Stomach (tissue), 19 donors: ENCODE data around the gene CCDC38. TPM values are rescaled to one million over a fixed set of nuclear protein-coding genes. Genes with fewer than 3 reads are reported as not detected.

Experiments
- DNase-seq, 2 donors: peaks; one replicate each; pipeline versions ENCODE4 v3.0.0 to v3.0.0-alpha.2; 2013 to 2019
- H3K27ac ChIP-seq, 5 donors: fragments of 200-600 bp in 4 of 5; sonication (generic) in 4 of 5; one replicate each; pipeline ENCODE4 v1.5.1; 2013 to 2019; ENCODE audit warnings: mild to moderate bottlenecking in 1 of 5, moderate library complexity in 1 of 5
- H3K27me3 ChIP-seq, 3 donors: fragments of 200-600 bp; sonication (generic); one replicate each; pipeline ENCODE4 v1.5.1; 2017 to 2019; ENCODE audit warnings: mixed run types in 1 of 3
- H3K36me3 ChIP-seq, 4 donors: fragments of 200-600 bp; sonication (generic); 1 replicate in 3 of 4; 2 replicates in 1 of 4; pipeline ENCODE4 v1.5.1; 2016 to 2019
- H3K4me1 ChIP-seq, 4 donors: fragments of 200-600 bp; sonication (generic); one replicate each; pipeline ENCODE4 v1.5.1; 2016 to 2019
- H3K4me3 ChIP-seq, 4 donors: fragments of 200-600 bp; sonication (generic) in 3 of 4; one replicate each; pipeline ENCODE4 v1.5.1; 2016 to 2019; ENCODE audit warnings: mild to moderate bottlenecking in 1 of 4
- H3K9me3 ChIP-seq, 4 donors: fragments of 200-600 bp; sonication (generic); one replicate each; pipeline ENCODE4 v1.5.1; 2016 to 2019
- CTCF ChIP-seq, 7 experiments: fragments of 450-650 bp in 4 of 7; fragments of 200-600 bp in 3 of 7; sonication (generic) in 3 of 7; IDR thresholded peaks; one replicate each; pipeline ENCODE4 v1.5.1; 2016 to 2019; ENCODE audit warnings: antibody characterized with exemption in 7 of 7, control low read depth in 2 of 7, mild to moderate bottlenecking in 1 of 7
- EP300 ChIP-seq: sonication (generic); formaldehyde crosslinking; IDR thresholded peaks from one replicate; pipeline ENCODE4 v1.6.1; 2017; ENCODE audit warnings: antibody characterized with exemption
- POLR2A ChIP-seq, 4 donors: fragments of 450-650 bp; IDR thresholded peaks; one replicate each; pipeline ENCODE4 v1.6.1; 2016; ENCODE audit warnings: antibody characterized with exemption in 4 of 4, control low read depth in 2 of 4, mild to moderate bottlenecking in 1 of 4, moderate library complexity in 1 of 4
- POLR2AphosphoS5 ChIP-seq, 3 donors: sonication (generic); formaldehyde crosslinking; IDR thresholded peaks; one replicate each; pipeline ENCODE4 v1.6.1; 2016; ENCODE audit warnings: antibody characterized with exemption in 3 of 3
- WGBS, 5 donors: extraction: QIAGEN DNeasy Blood & Tissue Kit in 3 of 5; methylation state at CpG; one replicate each; pipeline versions ENCODE4 v1.1.5 to v1.1.7; 2013 to 2018; 5-methylcytosine and 5-hydroxymethylcytosine counted together
- intact Hi-C: fragments of 100-400 bp; cut with DNase I; formaldehyde crosslinking; loops from one replicate; pipeline ENCODE4 v1.15.1; 2023; ENCODE audit warnings: low total_unique reads
- long read RNA-seq, 10 donors: transcript quantifications; one replicate each; lab custom pipeline, GENCODE V29; 2026
- polyA plus RNA-seq, 3 donors: library from polyadenylated mRNA; stranded (reverse); fragments of 200-250 nt; gene quantifications; one replicate each; pipeline ENCODE4 v1.2.3, GENCODE V29; 2013
- total RNA-seq, 5 donors: library from RNA; depleted of rRNA; stranded (reverse); fragments of >200 nt; gene quantifications; one replicate each; pipeline versions ENCODE4 v1.1.0 to v1.2.3, GENCODE V29; 2014 to 2016
- donor health status: healthy with polysubstance abuse.
- donor health status: Bipolar disorder and iron deficiency.
- donor health status: healthy.

CCDC38 gene
- total RNA-seq (not detected), polyA plus RNA-seq (not detected)
- long read RNA-seq, donor 1 = 0 reads
- long read RNA-seq, donor 2 = 0 reads
- long read RNA-seq, donor 3 = 0 reads
- long read RNA-seq, donor 4 = 0 reads
- long read RNA-seq, donor 5 = 0 reads
- long read RNA-seq, donor 6 = 0 reads
- long read RNA-seq, donor 7 = 0 reads
- long read RNA-seq, donor 8 = 0 reads
- long read RNA-seq, donor 9 = 0 reads
- long read RNA-seq, donor 10 = 0 reads

DNA sequence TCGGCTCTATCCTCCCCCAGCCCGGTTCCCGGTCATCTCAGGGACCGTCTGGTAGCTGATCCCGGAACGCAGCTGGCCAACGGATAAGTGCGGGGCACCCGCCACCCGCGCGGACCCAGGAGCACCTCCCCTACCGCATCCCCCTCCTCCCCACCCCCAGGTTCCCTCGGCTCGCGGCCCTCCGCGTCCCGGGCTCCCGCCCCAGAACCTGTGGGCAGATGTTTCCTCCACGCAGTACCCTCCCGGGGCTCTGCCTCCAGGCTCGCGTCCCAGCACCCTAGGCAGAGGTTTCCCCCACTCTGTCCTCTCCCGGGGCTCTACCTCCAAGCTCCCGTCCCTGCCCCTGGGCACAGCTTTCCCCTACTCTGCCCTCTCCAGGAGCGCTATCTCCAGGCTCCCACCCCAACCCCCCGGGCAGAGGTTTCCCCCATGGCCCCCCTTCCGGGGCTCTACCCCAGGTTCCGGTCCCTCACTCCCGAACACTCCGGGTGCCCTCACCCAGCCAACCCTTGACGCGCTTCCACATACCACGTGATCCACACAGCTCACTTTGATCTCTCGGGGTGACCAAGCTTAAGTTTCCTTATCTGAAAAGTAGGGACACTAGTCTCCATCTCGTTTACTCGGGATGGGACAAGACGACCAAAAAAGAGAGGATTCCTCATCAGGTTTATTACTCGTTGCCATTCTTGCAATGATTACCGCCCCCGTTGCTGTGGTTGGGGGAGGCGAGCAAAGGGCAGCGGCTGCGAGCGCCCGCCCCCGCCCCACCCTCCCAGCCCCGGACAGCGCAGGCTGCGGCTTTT, at the start of gene CCDC38:
Gene CCDC38, minus strand, starts transcription at position 91 of the 806 bp plus-strand sequence. CDS start 6,105 bp downstream, outside the sequence.
- Histone ChIP-seq H3K4me3 (peak within 1 kb of the TSS; percentile 75 to 80 (median 78)), H3K27ac (peak within 1 kb of the TSS; percentile 73 to 88 (median 83)), H3K36me3 (no peaks in the 10 kb centered on the region), H3K27me3 (peaks cover 0 to 5% (median 0%) of the 10 kb centered on the region in 3 donors), H3K9me3 (no peaks in the 10 kb centered on the region), H3K4me1 (peaks cover 0 to 22% (median 14%) of the 10 kb centered on the region in 4 donors)
- TF ChIP-seq EP300 (no peak), POLR2A (IDR thresholded peaks at IDR 0.05) (no peak), POLR2AphosphoS5 (IDR thresholded peaks at IDR 0.05) (no peak), CTCF (IDR thresholded peaks at IDR 0.05) (no peak)
- intact Hi-C loops = no loop called here
- 0 to 1% (median 1%) methylated on average over 42 to 51 of the region's 51 CpGs for WGBS, 5 donors
- DNase-seq = peak; percentile 72 to 91

- Histone ChIP-seq H3K9me3 (no peaks in the 10 kb centered on the region), H3K4me3 (no peak overlapping the region), H3K4me1 (no peaks in the 10 kb centered on the region), H3K27me3 (no peaks in the 10 kb centered on the region), H3K36me3 (peaks cover 0 to under 1% (median 0%) of the 10 kb centered on the region in 4 donors), H3K27ac (no peak overlapping the region)
- intact Hi-C loops = no loop called here
- no peak for TF ChIP-seq POLR2A (IDR thresholded peaks at IDR 0.05)
- WGBS, 5 donors = 75 to 91% (median 86%) methylated on average over 7 of the region's 7 CpGs
- no peak for DNase-seq
Measured at GRCh38 chr12:95990136-95990535, 47.7 kb upstream of the CCDC38 start.

- Histone ChIP-seq H3K36me3 (no peaks in the 10 kb centered on the region), H3K4me3 (no peak overlapping the region), H3K4me1 (no peaks in the 10 kb centered on the region), H3K27me3 (no peaks in the 10 kb centered on the region), H3K27ac (no peak overlapping the region), H3K9me3 (no peaks in the 10 kb centered on the region)
- DNase-seq = no peak
- intact Hi-C loops = no loop called here
- WGBS, 5 donors = 53 to 77% (median 64%) methylated on average over 4 of the region's 4 CpGs
- no peak for TF ChIP-seq CTCF (IDR thresholded peaks at IDR 0.05)
- TF ChIP-seq EP300 = no peak
- TF ChIP-seq POLR2A (IDR thresholded peaks at IDR 0.05) = no peak
- TF ChIP-seq POLR2AphosphoS5 (IDR thresholded peaks at IDR 0.05) = no peak
Measured at GRCh38 chr12:95989504-95990123, 47.2 kb upstream of the CCDC38 start.

GRCh38 chr12:95988506-95989275, 46.3 kb upstream of the CCDC38 start:
- Histone ChIP-seq H3K9me3 (no peaks in the 10 kb centered on the region), H3K4me1 (no peaks in the 10 kb centered on the region), H3K27ac (no peak overlapping the region), H3K36me3 (no peaks in the 10 kb centered on the region), H3K4me3 (no peak overlapping the region), H3K27me3 (no peaks in the 10 kb centered on the region)
- TF ChIP-seq EP300 = no peak
- TF ChIP-seq CTCF (IDR thresholded peaks at IDR 0.05) = no peak
- no peak for TF ChIP-seq POLR2A (IDR thresholded peaks at IDR 0.05)
- TF ChIP-seq POLR2AphosphoS5 (IDR thresholded peaks at IDR 0.05) = no peak
- DNase-seq = no peak
- 80 to 89% (median 84%) methylated on average over 11 of the region's 11 CpGs for whole genome bisulfite sequencing, 5 donors
- intact Hi-C loops = no loop called here
